G401 (cell line): Measurements from ENCODE around the gene SORL1. TPM values are rescaled to one million over a fixed set of nuclear protein-coding genes. Genes with fewer than 3 reads are reported as not detected.
A peak's percentile ranks its signal among the peaks of the same experiment; 100 is the strongest.

Experiments
- DNase-seq: peaks from one replicate; pipeline ENCODE4 v3.0.0-alpha.2; 2015; ENCODE audit warnings: low spot score
- in situ Hi-C: cut with HindIII; loops from 2 replicates; pipeline ENCODE4 v1.10.0; 2016; ENCODE audit warnings: low sequenced_read_pairs, mixed read lengths
- total RNA-seq: library from RNA; depleted of rRNA; stranded (reverse); fragments of >200 nt; shearing (Covaris generic); gene quantifications from 2 replicates; pipeline ENCODE4 v1.2.3, GENCODE V29; 2014

SORL1 gene
- total RNA-seq, 1 experiment from 2014 or later: 0.14 TPM

GRCh38 chr11:121550247-121551030 lies 98.3 kb downstream of the SORL1 start:
- in situ Hi-C loops: no loop called here
- no peak for DNase-seq

- no peak for DNase-seq
- in situ Hi-C loops: no loop called here
Observed at GRCh38 chr11:121551463-121551862, 99.3 kb downstream of the SORL1 start.

DNA sequence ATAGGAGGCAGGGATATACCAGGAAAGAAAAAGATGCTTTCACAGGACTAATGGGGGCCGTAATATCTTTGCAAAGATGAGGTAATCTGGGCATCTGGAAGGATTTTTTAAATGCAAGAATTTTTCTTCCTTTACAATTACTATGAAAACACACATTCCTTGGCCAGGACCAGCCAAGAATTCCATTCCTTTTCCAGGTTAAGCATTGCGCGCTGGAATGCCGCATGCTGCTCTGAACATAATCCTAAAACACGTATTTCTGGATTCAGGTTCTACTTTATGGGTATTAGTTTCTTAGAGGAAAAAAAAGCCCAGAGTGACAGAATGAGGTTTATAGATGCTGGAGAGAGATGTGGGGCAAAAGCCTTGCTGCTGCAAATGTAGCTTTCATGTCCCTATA lies 100.0 kb downstream of the SORL1 start:
- in situ Hi-C loops: no loop called here
- no peak for DNase-seq

- in situ Hi-C loops: no loop called here
Observed at GRCh38 chr11:121552644-121553043, 100.5 kb downstream of the SORL1 start.

GRCh38 chr11:121553389-121553788 lies 101.3 kb downstream of the SORL1 start:
- in situ Hi-C loops: no loop called here
- no peak for DNase-seq

More at GRCh38 chr11:121552644-121553043, 100.5 kb downstream of the SORL1 start:
- no peak for DNase-seq

DNA sequence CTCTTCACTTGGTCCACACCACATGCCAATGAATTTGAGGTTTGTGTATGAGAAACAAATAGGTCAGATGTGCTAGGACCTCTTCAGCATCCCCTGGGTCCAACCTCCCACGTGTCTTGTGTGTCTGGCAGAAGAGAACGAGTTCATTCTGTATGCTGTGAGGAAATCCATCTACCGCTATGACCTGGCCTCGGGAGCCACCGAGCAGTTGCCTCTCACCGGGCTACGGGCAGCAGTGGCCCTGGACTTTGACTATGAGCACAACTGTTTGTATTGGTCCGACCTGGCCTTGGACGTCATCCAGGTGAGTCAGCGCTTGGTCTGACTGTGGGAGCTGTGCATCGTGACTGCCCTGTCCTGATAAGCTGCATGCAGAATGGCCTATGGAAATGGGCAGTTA lies 101.7 kb downstream of the SORL1 start:
- DNase-seq: peak; percentile 57
- in situ Hi-C loops: no loop called here

DNA sequence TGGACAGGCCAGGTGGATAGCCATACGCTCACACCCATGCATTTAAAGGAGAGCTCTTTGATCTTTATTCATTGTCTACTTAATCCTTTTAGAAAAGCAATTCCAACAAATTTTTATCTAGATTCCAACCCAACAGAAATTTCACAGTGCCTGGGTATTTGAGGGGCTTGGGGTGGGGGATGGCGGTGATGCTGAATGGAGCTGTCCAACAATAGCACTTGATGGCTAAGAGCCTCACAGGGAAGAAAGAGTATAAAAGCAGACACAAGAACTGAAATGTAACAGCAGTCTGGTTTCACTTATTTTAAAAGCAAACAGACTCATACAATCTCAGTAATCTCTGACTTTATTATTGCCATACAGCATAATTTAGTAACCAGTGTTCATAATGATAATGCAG lies 102.4 kb downstream of the SORL1 start:
- DNase-seq: no peak
- in situ Hi-C loops: no loop called here

GRCh38 chr11:121555121-121555520 lies 103.0 kb downstream of the SORL1 start:
- in situ Hi-C loops: no loop called here
- DNase-seq: no peak

DNA sequence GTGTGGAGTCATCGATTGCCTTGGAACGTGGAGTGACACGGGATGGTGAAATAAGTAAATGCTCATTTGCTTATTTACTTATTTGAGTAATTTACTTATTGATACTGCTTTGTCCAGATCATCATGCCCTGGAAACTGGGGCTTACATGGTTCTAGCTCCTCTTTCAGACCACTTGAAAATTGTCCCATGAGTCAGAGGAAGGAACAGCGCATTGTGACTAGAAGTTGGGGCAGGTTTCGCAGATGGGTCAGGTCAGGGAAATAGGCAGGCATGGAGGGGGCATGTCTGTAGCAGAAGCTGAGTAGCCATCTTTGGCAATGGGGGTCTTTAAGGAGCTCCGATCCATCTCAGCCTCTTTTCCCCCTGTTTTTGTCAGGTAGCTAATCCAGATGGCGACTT lies 104.8 kb downstream of the SORL1 start:
- in situ Hi-C loops: no loop called here
- no peak for DNase-seq

DNA sequence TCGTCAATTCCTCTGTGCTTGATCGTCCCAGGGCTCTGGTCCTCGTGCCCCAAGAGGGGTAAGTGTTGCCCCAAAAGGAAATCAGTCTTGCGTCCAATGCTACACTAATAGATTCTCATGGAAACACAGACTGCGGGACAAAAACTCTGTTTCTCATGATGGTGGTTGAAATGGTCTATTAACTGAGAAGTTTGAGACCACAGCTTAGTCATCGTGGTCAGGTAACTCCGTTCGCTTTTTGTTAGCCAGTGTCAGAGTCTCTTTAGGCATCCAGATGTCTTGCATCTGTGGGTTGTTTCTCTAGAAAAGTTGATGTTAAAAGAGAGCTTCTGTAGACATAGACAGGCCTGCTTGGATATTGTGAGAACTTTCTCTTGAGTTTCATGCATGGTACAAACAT lies 105.2 kb downstream of the SORL1 start:
- no peak for DNase-seq
- in situ Hi-C loops: no loop called here

DNA sequence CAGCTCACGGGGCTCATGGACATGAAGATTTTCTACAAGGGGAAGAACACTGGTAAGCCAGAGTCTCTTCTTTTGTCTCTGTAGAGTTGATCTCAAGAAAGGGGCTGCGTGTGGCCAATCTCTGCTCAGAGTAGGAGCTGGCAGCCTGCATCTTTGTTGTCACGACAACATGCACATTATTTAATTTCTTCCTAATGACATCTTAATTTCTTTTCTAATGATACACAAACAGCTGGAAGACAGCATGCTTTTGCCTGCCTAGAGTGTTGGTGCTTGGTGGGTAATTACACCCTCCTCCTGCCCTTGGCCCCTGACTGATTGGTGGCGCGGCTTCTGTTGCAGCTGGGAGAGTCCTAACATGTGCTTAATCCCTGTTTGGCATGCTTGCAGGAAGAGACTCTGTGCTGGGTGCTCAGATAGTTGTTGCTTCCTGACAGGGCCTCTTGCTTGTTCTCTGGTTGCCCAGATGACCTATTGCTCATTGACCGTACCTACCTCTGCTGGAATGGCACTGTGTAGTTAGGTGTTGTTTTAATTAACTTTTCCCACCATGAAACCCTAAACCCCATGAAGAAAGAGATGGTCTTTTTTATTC lies 107.6 kb downstream of the SORL1 start:
- in situ Hi-C loops: no loop called here
- DNase-seq: no peak

DNA sequence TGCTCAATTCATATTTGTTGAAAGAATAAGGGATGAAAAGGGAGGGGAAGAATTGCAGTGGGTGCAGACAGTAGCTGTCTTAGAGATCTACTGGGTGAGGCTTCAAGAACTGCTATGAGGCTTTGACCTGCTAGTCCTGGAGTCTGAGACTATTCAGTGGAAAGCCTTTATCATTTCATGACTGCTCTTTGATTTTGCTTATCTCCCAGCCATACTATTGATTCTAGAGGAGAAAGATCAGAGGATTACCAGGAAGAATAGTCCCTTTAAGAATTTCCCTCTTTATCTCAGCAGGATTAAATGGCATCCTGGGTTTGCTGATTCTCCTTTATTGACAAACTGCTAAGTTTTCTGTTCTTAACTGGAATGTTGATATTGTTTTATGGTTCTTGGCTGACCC lies 108.1 kb downstream of the SORL1 start:
- in situ Hi-C loops: no loop called here
- no peak for DNase-seq

- in situ Hi-C loops: no loop called here
- no peak for DNase-seq
Observed at GRCh38 chr11:121561240-121561639, 109.1 kb downstream of the SORL1 start.

- no peak for DNase-seq
- in situ Hi-C loops: no loop called here
Observed at GRCh38 chr11:121561716-121562115, 109.6 kb downstream of the SORL1 start.

DNA sequence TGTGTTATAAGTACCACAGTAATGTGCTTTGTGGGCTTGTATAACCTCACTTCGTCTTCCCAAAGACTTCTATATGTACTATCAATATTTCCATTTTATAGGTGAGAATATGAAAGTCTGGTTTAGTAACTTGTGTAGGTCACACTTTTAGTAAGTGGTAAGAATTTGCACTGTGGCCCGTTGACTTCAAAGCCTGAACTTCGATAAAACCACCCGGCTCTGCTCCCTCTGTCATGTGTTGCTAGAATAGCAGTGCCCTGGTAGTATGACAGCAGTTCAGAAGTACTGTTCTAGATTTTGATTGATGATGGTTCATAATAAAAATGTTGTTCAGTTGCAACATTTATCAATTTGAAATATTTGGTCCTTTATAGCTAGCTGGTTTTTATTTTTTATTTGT lies 110.9 kb downstream of the SORL1 start:
- DNase-seq: no peak
- in situ Hi-C loops: no loop called here

GRCh38 chr11:121563900-121564822 lies 112.0 kb downstream of the SORL1 start:
- DNase-seq: no peak
- in situ Hi-C loops: no loop called here

- no peak for DNase-seq
- in situ Hi-C loops: no loop called here
Observed at GRCh38 chr11:121564948-121565684, 113.0 kb downstream of the SORL1 start.

DNA sequence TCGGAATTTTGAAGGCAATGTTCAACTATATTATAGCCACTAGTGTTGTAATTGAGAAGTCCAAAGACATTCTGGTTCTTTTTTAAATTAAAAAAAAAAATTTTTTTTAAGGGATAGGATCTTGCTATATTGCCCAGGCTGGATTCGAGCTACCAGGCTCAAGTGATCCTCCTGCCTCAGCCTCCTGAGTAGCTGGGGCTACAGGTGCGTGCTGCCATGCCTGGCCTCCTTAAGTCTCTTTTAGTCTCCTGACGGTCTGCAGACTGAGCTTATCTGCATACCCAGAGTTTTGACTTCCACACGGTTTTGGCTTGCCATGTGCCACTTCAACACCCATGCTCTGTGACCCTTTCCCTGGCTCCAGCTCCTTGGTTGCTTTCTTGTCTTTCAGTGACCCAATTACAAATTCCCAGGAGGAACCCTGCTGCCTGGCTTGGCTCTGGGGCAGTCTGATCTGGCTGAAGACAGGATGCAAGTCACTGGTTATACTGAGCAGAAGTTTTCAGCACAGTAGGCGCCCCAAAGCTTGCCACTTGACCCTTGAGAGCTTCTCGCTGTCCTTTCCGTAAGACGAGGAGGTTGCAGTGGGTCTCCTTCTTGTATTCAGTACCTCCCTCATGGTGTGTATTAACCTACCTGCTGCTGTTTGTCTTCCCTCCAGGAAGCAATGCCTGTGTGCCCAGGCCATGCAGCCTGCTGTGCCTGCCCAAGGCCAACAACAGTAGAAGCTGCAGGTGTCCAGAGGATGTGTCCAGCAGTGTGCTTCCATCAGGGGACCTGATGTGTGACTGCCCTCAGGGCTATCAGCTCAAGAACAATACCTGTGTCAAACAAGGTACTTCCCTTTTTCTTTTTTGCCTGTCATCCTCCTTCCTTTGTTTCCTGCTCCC lies 114.4 kb downstream of the SORL1 start:
- in situ Hi-C loops: no loop called here
- DNase-seq: peak; percentile 55
